GM12801 (cell line): ENCODE results near the gene SCAF1.

Source experiments
- TF ChIP-seq, protein P1 (sequence below): IDR thresholded peaks from one replicate; pipeline ENCODE4 v1.5.1; 2011; ENCODE audit warnings: control low read depth; ENCODE audit not compliant: insufficient read length; ENCODE audit errors: extremely low read depth

Gene SCAF1

DNA sequence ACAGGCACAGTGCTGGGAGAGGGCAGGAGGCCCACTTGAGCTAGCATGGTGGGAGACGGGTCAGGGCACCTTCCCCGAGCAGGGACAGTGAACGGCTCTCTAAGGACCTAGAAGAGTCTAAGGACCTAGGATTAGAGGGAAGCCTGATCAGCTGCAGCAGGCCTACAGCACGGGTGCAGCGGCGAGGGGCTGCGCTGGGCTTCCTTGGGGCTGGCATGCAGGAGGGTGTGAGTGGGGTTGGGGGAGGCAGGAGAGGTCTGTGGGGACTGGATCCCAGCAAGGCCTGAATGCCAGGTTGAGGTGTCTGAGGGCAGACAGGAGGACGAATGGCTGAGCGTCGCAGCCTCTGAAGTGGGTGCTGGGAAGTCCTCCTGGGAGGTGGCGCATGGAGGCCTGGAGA, 3.6 kb downstream of the SCAF1 start:
- TF ChIP-seq, protein P1, sequence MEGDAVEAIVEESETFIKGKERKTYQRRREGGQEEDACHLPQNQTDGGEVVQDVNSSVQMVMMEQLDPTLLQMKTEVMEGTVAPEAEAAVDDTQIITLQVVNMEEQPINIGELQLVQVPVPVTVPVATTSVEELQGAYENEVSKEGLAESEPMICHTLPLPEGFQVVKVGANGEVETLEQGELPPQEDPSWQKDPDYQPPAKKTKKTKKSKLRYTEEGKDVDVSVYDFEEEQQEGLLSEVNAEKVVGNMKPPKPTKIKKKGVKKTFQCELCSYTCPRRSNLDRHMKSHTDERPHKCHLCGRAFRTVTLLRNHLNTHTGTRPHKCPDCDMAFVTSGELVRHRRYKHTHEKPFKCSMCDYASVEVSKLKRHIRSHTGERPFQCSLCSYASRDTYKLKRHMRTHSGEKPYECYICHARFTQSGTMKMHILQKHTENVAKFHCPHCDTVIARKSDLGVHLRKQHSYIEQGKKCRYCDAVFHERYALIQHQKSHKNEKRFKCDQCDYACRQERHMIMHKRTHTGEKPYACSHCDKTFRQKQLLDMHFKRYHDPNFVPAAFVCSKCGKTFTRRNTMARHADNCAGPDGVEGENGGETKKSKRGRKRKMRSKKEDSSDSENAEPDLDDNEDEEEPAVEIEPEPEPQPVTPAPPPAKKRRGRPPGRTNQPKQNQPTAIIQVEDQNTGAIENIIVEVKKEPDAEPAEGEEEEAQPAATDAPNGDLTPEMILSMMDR = no peak

DNA sequence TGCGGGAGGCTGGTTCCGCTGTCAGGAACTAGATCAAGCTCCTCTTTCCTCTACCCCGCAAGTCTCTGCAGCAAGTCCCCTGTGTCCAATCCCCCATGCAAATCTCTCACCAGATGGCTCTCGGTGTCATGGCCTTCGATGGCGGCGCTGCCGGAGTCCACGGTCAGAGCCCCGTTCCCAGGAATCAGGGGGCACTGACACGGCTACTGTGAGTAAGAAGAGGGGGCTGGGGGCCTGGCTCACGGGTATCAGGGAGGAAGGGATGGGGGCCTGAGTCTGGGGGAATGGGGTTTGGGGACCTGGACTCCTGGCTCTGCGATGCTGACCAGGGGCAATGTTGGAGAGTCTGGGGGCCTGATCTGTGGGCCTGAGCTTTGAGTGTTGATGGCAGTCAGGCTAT, 4.0 kb downstream of the SCAF1 start:
- TF ChIP-seq, protein P1 = no peak

DNA sequence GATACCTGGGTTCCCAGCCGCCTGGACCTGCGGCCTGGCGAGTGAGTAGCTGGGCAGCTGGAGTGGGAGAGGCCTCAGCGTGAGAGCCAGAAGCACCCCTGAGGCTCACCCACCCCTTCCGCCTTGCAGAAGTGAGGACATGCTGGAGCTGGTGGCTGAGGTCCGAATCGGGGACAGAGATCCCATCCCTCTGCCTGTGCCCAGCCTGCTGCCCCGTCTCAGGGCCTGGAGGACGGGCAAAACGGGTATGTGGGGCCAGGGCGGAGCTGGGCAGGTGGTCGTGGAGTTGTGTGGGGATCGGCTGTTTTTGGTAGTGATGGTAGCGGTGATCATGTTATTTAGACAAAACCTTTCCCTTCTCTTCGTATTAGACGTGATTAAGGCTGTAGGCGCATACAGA, 4.6 kb downstream of the SCAF1 start:
- TF ChIP-seq, protein P1 = no peak

DNA sequence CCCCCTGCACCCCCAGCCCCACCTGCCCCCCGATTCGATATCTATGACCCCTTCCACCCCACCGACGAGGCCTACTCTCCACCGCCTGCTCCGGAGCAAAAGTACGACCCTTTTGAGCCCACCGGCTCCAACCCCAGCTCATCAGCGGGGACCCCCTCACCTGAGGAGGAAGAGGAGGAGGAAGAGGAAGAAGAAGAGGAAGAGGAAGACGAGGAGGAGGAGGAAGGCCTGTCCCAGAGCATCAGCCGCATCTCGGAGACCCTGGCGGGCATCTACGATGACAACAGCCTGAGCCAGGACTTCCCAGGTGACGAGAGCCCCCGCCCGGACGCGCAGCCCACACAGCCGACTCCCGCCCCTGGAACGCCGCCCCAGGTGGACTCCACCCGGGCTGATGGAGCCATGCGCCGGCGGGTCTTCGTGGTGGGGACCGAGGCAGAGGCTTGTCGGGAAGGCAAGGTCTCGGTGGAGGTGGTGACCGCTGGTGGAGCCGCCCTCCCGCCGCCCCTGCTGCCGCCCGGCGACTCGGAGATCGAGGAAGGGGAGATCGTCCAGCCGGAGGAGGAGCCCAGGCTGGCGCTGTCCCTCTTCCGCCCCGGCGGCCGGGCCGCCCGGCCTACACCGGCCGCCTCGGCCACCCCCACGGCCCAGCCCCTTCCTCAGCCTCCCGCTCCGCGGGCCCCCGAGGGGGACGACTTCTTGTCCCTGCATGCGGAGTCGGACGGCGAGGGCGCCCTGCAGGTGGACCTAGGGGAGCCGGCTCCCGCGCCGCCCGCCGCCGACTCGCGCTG, 9.2 kb downstream of the SCAF1 start:
- TF ChIP-seq, protein P1 = no peak

DNA sequence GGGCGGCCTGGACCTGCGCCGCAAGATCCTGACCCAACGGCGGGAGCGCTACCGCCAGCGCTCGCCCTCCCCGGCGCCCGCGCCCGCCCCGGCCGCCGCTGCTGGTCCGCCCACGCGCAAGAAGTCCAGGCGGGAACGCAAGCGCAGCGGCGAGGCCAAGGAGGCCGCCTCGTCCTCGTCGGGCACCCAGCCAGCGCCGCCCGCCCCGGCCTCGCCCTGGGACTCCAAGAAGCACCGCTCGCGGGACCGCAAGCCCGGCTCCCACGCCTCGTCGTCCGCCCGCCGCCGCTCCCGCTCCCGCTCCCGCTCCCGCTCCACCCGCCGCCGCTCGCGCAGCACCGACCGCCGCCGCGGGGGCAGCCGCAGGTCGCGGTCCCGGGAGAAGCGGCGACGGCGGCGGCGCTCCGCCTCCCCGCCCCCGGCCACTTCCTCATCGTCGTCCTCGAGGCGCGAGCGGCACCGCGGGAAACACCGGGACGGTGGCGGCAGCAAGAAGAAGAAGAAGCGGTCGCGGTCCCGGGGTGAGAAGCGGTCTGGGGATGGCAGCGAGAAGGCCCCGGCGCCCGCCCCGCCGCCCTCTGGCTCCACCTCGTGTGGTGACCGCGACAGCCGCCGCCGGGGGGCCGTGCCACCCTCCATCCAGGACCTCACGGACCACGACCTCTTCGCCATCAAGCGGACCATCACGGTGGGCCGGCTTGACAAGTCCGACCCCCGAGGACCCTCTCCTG, 10.0 kb downstream of the SCAF1 start:
- TF ChIP-seq, protein P1 = no peak

DNA sequence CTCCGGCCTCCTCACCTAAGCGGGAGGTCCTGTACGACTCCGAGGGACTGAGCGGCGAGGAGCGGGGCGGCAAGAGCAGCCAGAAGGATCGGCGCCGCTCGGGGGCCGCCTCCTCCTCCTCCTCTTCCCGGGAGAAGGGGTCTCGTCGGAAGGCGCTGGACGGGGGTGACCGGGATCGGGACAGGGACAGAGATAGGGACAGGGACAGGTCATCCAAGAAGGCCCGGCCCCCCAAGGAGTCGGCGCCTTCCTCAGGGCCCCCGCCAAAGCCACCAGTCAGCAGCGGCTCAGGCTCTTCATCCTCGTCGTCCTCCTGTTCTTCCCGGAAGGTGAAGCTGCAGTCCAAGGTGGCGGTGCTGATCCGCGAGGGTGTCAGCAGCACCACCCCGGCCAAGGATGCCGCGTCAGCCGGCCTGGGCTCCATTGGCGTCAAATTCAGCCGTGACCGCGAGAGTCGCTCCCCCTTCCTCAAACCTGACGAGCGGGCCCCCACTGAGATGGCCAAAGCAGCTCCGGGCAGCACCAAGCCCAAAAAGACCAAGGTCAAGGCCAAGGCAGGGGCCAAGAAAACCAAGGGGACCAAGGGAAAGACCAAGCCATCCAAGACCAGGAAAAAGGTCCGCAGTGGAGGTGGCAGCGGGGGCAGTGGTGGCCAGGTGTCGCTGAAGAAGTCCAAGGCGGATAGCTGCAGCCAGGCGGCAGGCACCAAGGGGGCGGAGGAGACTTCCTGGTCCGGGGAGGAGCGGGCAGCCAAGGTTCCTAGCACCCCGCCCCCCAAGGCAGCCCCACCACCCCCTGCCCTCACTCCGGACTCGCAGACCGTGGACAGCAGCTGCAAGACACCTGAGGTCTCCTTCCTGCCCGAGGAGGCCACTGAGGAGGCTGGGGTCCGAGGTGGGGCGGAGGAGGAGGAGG, 10.8 kb downstream of the SCAF1 start:
- TF ChIP-seq, protein P1 = no peak

DNA sequence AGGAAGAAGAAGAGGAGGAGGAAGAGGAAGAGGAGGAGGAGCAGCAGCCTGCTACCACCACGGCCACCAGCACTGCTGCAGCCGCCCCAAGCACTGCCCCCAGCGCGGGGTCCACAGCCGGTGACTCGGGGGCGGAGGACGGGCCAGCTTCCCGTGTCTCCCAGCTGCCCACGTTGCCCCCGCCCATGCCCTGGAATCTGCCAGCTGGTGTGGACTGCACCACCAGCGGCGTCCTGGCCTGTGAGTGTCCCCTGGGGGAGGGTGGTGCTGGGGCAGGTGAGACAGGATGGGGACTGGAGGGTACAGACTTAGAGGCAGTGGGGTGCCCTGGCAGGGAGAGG, 11.4 kb downstream of the SCAF1 start:
- TF ChIP-seq, protein P1 = no peak
